Fibroblast of lung (primary cell): ENCODE data around the gene SCRG1. TPM values are rescaled to one million over a fixed set of nuclear protein-coding genes. Genes with fewer than 3 reads are reported as not detected.

Experiments used
- DNase-seq, 2 donors: peaks; one replicate each; pipeline versions ENCODE4 v3.0.0 to v3.0.0-alpha.2; 2010; ENCODE audit warnings: low read depth in 2 of 2
- H2AFZ ChIP-seq: 2 replicates; pipeline ENCODE4 v1.5.1; 2012; ENCODE audit warnings: low read length, control low read depth, inconsistent platforms
- H3K27ac ChIP-seq: 2 replicates; pipeline ENCODE4 v1.5.1; 2011; ENCODE audit warnings: low read length, control low read depth; ENCODE audit not compliant: insufficient read depth
- H3K27me3 ChIP-seq: 2 replicates; pipeline ENCODE4 v1.5.1; 2011; ENCODE audit warnings: mild to moderate bottlenecking, low read length; ENCODE audit not compliant: control insufficient read depth, insufficient read depth
- H3K36me3 ChIP-seq: 2 replicates; pipeline ENCODE4 v1.5.1; 2011; ENCODE audit warnings: low read length; ENCODE audit not compliant: control insufficient read depth, insufficient read depth
- H3K4me1 ChIP-seq: 2 replicates; pipeline ENCODE4 v1.5.1; 2011; ENCODE audit warnings: low read length; ENCODE audit not compliant: control insufficient read depth, insufficient read depth; ENCODE audit errors: extremely low read depth
- H3K4me2 ChIP-seq: 2 replicates; pipeline ENCODE4 v1.5.1; 2011; ENCODE audit warnings: low read length, control low read depth; ENCODE audit not compliant: insufficient read depth; ENCODE audit errors: extremely low read depth
- H3K4me3 ChIP-seq, 4 experiments: fragments of 200-600 bp in 1 of 4; sonication (generic) in 1 of 4; replicated peaks in 1 of 4; 2 replicates each; pipeline ENCODE4 v1.5.1; 2011 to 2016; ENCODE audit warnings: low read length in 4 of 4, low read depth in 3 of 4, mild to moderate bottlenecking in 3 of 4, control low read depth in 2 of 4, inconsistent platforms in 1 of 4, mixed read lengths in 1 of 4; ENCODE audit not compliant: insufficient read depth in 1 of 4; ENCODE audit errors: control extremely low read depth in 1 of 4
- H3K79me2 ChIP-seq: 2 replicates; pipeline ENCODE4 v1.5.1; 2012; ENCODE audit warnings: mild to moderate bottlenecking, low read length, inconsistent platforms; ENCODE audit not compliant: control insufficient read depth, insufficient read depth
- H3K9ac ChIP-seq: 2 replicates; pipeline ENCODE4 v1.5.1; 2011; ENCODE audit warnings: mild to moderate bottlenecking, low read length, control low read depth; ENCODE audit not compliant: insufficient read depth
- H3K9me3 ChIP-seq: 2 replicates; pipeline ENCODE4 v1.5.1; 2012; ENCODE audit warnings: low read depth, low read length; ENCODE audit not compliant: control insufficient read depth, insufficient read depth
- H4K20me1 ChIP-seq: 2 replicates; pipeline ENCODE4 v1.5.1; 2011; ENCODE audit warnings: low read length; ENCODE audit not compliant: control insufficient read depth, insufficient read depth; ENCODE audit errors: extremely low read depth
- EZH2 ChIP-seq: IDR thresholded peaks from 2 replicates; pipeline ENCODE4 v1.5.1; 2012; ENCODE audit warnings: low read length, control low read depth, mild to moderate bottlenecking; ENCODE audit errors: missing control alignments
- polyA plus RNA-seq, 2 donors: library from polyadenylated mRNA; depleted of rRNA in 1 of 2; stranded (reverse) in 1 of 2; unstranded in 1 of 2; fragments of >200 nt; gene quantifications; 2 replicates each; pipeline ENCODE4 v1.2.1, GENCODE V29; 2011 to 2012; ENCODE audit warnings: missing spikeins in 1 of 2
- total RNA-seq: library from RNA; depleted of rRNA; stranded (reverse); fragments of >200 nt; gene quantifications from 2 replicates; pipeline ENCODE4 v1.2.1, GENCODE V29; 2014
- TF ChIP-seq, protein P1 (sequence below), 2 donors: IDR thresholded peaks in 1 of 2; conservative IDR thresholded peaks in 1 of 2; 1 replicate in 1 of 2; 2 replicates in 1 of 2; pipeline ENCODE4 v1.5.1; 2011 to 2012; ENCODE audit warnings: low read length in 2 of 2, control low read depth in 1 of 2, inconsistent platforms in 1 of 2, low read depth in 1 of 2, mild to moderate bottlenecking in 1 of 2

SCRG1 gene
- total and polyA plus RNA-seq, 2 donors (not counting 1 experiment from before 2014, with no cell fraction given) = 0.17 to 0.39 TPM

DNA sequence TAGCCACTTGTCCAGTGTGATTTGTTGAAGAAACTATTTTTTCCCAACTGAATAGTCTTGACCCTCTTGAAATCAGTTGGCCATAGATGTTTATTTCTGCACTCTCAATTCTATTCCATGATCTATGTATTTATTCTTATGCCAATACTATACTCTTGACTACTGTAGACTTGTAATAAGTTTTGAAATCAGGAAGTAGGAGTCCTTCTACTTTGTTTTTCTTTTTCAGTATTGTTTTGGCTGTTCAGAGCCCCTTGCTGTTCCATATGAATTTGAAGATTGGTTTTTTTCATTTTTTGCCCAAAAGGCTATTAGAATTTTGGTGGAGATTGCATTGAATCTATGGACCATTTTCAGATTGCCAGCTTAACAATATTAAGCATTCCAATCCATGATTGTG, 17.9 kb downstream of the SCRG1 start:
- no peaks in the 10 kb centered on the region for H4K20me1 ChIP-seq
- no peaks in the 10 kb centered on the region for H3K27me3 ChIP-seq
- H3K4me2 ChIP-seq = no peak overlapping the region
- TF ChIP-seq, protein P1, sequence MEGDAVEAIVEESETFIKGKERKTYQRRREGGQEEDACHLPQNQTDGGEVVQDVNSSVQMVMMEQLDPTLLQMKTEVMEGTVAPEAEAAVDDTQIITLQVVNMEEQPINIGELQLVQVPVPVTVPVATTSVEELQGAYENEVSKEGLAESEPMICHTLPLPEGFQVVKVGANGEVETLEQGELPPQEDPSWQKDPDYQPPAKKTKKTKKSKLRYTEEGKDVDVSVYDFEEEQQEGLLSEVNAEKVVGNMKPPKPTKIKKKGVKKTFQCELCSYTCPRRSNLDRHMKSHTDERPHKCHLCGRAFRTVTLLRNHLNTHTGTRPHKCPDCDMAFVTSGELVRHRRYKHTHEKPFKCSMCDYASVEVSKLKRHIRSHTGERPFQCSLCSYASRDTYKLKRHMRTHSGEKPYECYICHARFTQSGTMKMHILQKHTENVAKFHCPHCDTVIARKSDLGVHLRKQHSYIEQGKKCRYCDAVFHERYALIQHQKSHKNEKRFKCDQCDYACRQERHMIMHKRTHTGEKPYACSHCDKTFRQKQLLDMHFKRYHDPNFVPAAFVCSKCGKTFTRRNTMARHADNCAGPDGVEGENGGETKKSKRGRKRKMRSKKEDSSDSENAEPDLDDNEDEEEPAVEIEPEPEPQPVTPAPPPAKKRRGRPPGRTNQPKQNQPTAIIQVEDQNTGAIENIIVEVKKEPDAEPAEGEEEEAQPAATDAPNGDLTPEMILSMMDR (conservative IDR thresholded peaks at IDR 0.05 in 1 of 2, IDR thresholded peaks at IDR 0.05 in 1 of 2; ENCODE audit: low read depth in 1 of 2, low read length in 2 of 2) = no peak
- TF ChIP-seq EZH2 = no peak
- no peaks in the 10 kb centered on the region for H3K9me3 ChIP-seq
- no peak for DNase-seq
- no peak overlapping the region for H3K27ac ChIP-seq
- no peaks in the 10 kb centered on the region for H3K4me1 ChIP-seq
- no peaks in the 10 kb centered on the region for H3K79me2 ChIP-seq
- no peaks in the 10 kb centered on the region for H3K36me3 ChIP-seq
- H3K9ac ChIP-seq = no peak overlapping the region
- no peak overlapping the region for H2AFZ ChIP-seq
- H3K4me3 ChIP-seq = no peak overlapping the region

DNA sequence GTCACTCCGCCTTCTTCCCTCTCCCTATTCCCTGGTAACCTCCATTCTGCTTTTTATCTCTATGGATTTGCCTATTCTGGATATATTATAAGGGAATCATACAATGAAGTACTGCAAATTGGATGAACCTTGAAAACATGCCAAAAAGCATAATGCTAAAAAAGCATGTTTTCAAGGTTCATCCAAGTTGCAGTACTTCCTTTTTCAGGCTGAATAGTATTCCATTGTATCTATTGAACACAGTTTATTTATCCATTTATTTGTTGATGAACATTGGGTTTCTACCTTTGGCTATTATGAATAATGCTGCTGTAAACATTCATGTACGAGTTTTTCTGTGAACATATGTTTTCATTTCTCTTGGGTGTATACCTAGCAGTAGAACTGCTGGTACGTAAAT, 19.0 kb downstream of the SCRG1 start:
- Histone ChIP-seq H3K9me3 (no peaks in the 10 kb centered on the region), H3K4me2 (no peak overlapping the region), H3K79me2 (peaks cover 4% of the 10 kb centered on the region), H3K27ac (no peak overlapping the region), H3K36me3 (peaks cover 1% of the 10 kb centered on the region), H3K4me1 (no peaks in the 10 kb centered on the region), H4K20me1 (no peaks in the 10 kb centered on the region), H2AFZ (no peak overlapping the region), H3K4me3 (no peak overlapping the region), H3K9ac (no peak overlapping the region), H3K27me3 (no peaks in the 10 kb centered on the region)
- DNase-seq = no peak
- TF ChIP-seq, protein P1 (conservative IDR thresholded peaks at IDR 0.05 in 1 of 2, IDR thresholded peaks at IDR 0.05 in 1 of 2; ENCODE audit: low read depth in 1 of 2, low read length in 2 of 2) = no peak

DNA sequence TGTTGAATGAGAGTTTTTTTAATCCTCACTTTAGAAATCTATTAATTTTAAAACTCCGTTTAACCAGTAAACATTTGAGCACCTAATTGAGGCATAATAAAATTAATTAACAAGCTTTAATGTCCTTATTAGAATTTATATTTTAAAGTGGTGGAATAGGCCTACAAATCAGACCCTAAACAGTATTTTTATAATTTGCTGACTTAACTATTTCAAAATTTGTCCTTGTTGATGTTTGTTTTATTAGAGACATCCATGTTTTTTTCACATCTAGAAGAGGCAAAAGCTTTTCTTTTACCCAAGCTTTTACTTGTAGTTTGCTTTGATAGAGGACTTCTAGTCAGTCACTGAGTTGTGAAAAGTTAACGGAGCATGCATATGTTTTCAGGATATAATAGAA, 24.3 kb downstream of the SCRG1 start:
- no peak for TF ChIP-seq EZH2
- TF ChIP-seq, protein P1 (conservative IDR thresholded peaks at IDR 0.05 in 1 of 2, IDR thresholded peaks at IDR 0.05 in 1 of 2; ENCODE audit: low read depth in 1 of 2, low read length in 2 of 2) = no peak
- H3K4me2 ChIP-seq = no peak overlapping the region
- peaks cover 38% of the 10 kb centered on the region for H3K79me2 ChIP-seq
- H3K27me3 ChIP-seq = no peaks in the 10 kb centered on the region
- peaks cover 1% of the 10 kb centered on the region for H3K36me3 ChIP-seq
- H3K27ac ChIP-seq = no peak overlapping the region
- DNase-seq = no peak
- H3K9ac ChIP-seq = no peak overlapping the region
- no peaks in the 10 kb centered on the region for H4K20me1 ChIP-seq
- H2AFZ ChIP-seq = no peak overlapping the region
- no peaks in the 10 kb centered on the region for H3K9me3 ChIP-seq
- peaks cover 2% of the 10 kb centered on the region for H3K4me1 ChIP-seq
- peak overlapping the region in 1 of 4 experiments; percentile 93 for H3K4me3 ChIP-seq
